Activated naive CD8-positive, alpha-beta T cell treated with anti-CD3 and anti-CD28 coated beads, Interleukin-2, amount 50 U/mL, for 24 hours (primary cell): ENCODE results near the gene CCDC107.
A peak's percentile ranks its signal among the peaks of the same experiment; 100 is the strongest.

Source experiments
- ATAC-seq: fragments of 150-1000 bp; cut with Tn5 transposase; one replicate; pipeline ENCODE4 v1.10.0; 2021
- DNase-seq: peaks from one replicate; pipeline ENCODE4 v3.0.0; 2021
- H3K27ac Mint-ChIP-seq: one replicate; pipeline ENCODE4 v1.8.0; 2021; ENCODE audit warnings: mild to moderate bottlenecking, mixed read lengths
- H3K27me3 Mint-ChIP-seq: one replicate; pipeline ENCODE4 v1.8.0; 2021; ENCODE audit warnings: mixed read lengths
- H3K36me3 Mint-ChIP-seq: one replicate; pipeline ENCODE4 v1.8.0; 2021; ENCODE audit warnings: low read depth, mixed read lengths
- H3K4me1 Mint-ChIP-seq: one replicate; pipeline ENCODE4 v1.8.0; 2021; ENCODE audit warnings: mixed read lengths
- H3K4me3 Mint-ChIP-seq: one replicate; pipeline ENCODE4 v1.8.0; 2021; ENCODE audit warnings: mild to moderate bottlenecking, moderate library complexity, mixed read lengths
- H3K9me3 Mint-ChIP-seq: one replicate; pipeline ENCODE4 v1.8.0; 2021; ENCODE audit warnings: mixed read lengths

Gene CCDC107

GRCh38 chr9:35705836-35706430 is 47.8 kb downstream of the CCDC107 start:
- Mint-ChIP-seq H3K27ac (no peak overlapping the region), H3K4me3 (no peak overlapping the region), H3K9me3 (no peaks in the 10 kb centered on the region), H3K36me3 (peaks cover 58% of the 10 kb centered on the region), H3K4me1 (no peaks in the 10 kb centered on the region), H3K27me3 (no peaks in the 10 kb centered on the region)
- ATAC-seq (peak; percentile 20), DNase-seq (no peak)

- H3K27ac Mint-ChIP-seq = no peak overlapping the region
- no peaks in the 10 kb centered on the region for H3K9me3 Mint-ChIP-seq
- peaks cover 64% of the 10 kb centered on the region for H3K36me3 Mint-ChIP-seq
- no peaks in the 10 kb centered on the region for H3K27me3 Mint-ChIP-seq
- DNase-seq (no peak), ATAC-seq (no peak)
- H3K4me3 Mint-ChIP-seq = no peak overlapping the region
- H3K4me1 Mint-ChIP-seq = no peaks in the 10 kb centered on the region
Measured at GRCh38 chr9:35706951-35707350, 48.9 kb downstream of the CCDC107 start.

DNA sequence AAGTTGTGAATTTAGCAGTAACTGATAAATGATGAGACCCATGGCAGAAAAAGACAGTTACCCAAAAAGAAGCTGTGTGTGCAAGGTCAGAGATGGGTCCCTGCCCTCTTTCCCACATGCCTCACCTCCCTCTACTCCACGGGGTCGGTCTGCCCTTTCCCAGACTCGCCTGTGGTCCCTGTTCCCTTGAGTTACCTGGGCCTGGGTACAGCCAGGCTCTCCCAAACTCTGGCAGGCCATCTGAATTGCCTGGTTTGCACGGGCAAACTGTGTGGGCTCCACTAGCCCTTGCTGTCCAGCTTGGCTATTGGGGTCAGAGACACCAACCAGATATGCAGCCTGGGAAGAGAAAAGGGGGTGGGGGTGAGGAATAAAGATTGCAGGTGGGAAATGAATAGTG is 50.1 kb downstream of the CCDC107 start:
- H3K27ac Mint-ChIP-seq = no peak overlapping the region
- no peak for ATAC-seq
- DNase-seq = no peak
- H3K4me3 Mint-ChIP-seq = no peak overlapping the region
- H3K9me3 Mint-ChIP-seq = no peaks in the 10 kb centered on the region
- H3K4me1 Mint-ChIP-seq = no peaks in the 10 kb centered on the region
- H3K36me3 Mint-ChIP-seq = peaks cover 64% of the 10 kb centered on the region
- no peaks in the 10 kb centered on the region for H3K27me3 Mint-ChIP-seq

DNA sequence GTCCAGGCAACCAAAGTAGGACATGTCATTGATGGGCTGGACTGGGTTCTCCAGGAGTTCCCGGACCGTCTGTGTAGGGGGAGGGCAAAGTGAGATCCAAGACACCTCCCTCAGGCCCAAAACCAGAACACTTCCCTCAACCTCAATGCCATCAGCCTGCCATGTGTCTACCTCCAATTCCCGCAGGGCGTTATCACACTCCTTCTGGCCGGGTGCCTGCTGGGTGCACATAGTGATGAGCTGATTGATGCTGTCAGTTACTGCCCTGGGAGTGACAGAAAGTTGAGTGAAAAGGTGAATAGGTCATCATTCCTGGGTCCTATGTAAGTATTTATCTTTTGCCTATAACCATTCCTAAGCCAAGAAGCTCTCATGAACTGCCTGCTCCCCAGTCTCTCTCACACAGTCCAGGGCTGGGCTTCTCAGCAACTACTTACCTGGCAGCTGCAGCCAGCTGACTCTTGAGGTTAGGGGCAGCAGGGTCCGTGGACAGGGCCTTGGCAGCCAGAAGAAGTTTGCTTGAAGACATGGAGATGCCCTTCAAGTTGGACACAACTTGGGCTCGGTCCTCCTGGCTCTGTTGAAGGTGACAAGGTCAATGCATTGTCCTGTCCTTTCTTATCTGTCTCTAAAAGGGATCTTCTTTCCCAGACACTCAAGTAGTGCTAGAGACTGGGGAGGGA is 52.9 kb downstream of the CCDC107 start:
- Mint-ChIP-seq H3K27me3 (no peaks in the 10 kb centered on the region), H3K27ac (no peak overlapping the region), H3K4me3 (no peak overlapping the region), H3K9me3 (no peaks in the 10 kb centered on the region), H3K36me3 (peaks cover 64% of the 10 kb centered on the region), H3K4me1 (no peaks in the 10 kb centered on the region)
- ATAC-seq (no peak), DNase-seq (no peak)
